Stimulated activated CD4-positive, alpha-beta T cell treated with anti-CD3 and anti-CD28 coated beads, TNF-alpha, amount 100 ng/mL, for 1 hour (primary cell): ENCODE results near the gene ABLIM2.

ENCODE experiments used
- DNase-seq, 3 donors: peaks; one replicate each; pipeline ENCODE4 v3.0.0-alpha.2; 2020; ENCODE audit warnings: low read depth in 3 of 3, low spot score in 1 of 3

Gene ABLIM2

GRCh38 chr4:8008391-8008790, 150.2 kb downstream of the ABLIM2 start:
- no peak for DNase-seq

GRCh38 chr4:8007581-8007980, 151.0 kb downstream of the ABLIM2 start:
- DNase-seq, result no peak

- no peak for DNase-seq
Measured at GRCh38 chr4:8006471-8006870, 152.1 kb downstream of the ABLIM2 start.

GRCh38 chr4:8005814-8006215, 152.8 kb downstream of the ABLIM2 start:
- no peak for DNase-seq

GRCh38 chr4:8005033-8005808, 153.4 kb downstream of the ABLIM2 start:
- no peak for DNase-seq

- no peak for DNase-seq
Measured at GRCh38 chr4:8004066-8004465, 154.5 kb downstream of the ABLIM2 start.

- no peak for DNase-seq
Measured at GRCh38 chr4:8002525-8003309, 155.9 kb downstream of the ABLIM2 start.

- no peak for DNase-seq
Measured at GRCh38 chr4:8001564-8002355, 156.9 kb downstream of the ABLIM2 start.

- no peak for DNase-seq
Measured at GRCh38 chr4:8000721-8001491, 157.7 kb downstream of the ABLIM2 start.

GRCh38 chr4:8000247-8000646, 158.4 kb downstream of the ABLIM2 start:
- no peak for DNase-seq

GRCh38 chr4:7999695-8000094, 158.9 kb downstream of the ABLIM2 start:
- DNase-seq, result no peak

- no peak for DNase-seq
Measured at GRCh38 chr4:7999279-7999678, 159.3 kb downstream of the ABLIM2 start.

GRCh38 chr4:7998447-7998846, 160.2 kb downstream of the ABLIM2 start:
- no peak for DNase-seq

- DNase-seq, result no peak
Measured at GRCh38 chr4:7995866-7996265, 162.7 kb downstream of the ABLIM2 start.

GRCh38 chr4:7995135-7995534, 163.5 kb downstream of the ABLIM2 start:
- DNase-seq, result no peak

GRCh38 chr4:7993671-7994070, 164.9 kb downstream of the ABLIM2 start:
- DNase-seq, result no peak

- DNase-seq, result no peak
Measured at GRCh38 chr4:7992846-7993245, 165.8 kb downstream of the ABLIM2 start.

- no peak for DNase-seq
Measured at GRCh38 chr4:7990807-7991459, 167.7 kb downstream of the ABLIM2 start.

- DNase-seq, result no peak
Measured at GRCh38 chr4:7989654-7990053, 169.0 kb downstream of the ABLIM2 start.

- no peak for DNase-seq
Measured at GRCh38 chr4:7988437-7988836, 170.2 kb downstream of the ABLIM2 start.
